GM12892 (cell line): ENCODE data around the gene LMTK3.

Experiments used
- DNase-seq: peaks from one replicate; pipeline ENCODE4 v3.0.0; 2011; ENCODE audit not compliant: insufficient read length
- FAIRE-seq: peaks from 2 replicates; lab custom pipeline; 2011; peaks lifted over from hg19 to GRCh38; lab: Jason Lieb, UNC
- POLR2A ChIP-seq: IDR thresholded peaks from 2 replicates; pipeline ENCODE4 v1.6.1; 2011; ENCODE audit warnings: low read depth, low read length, control low read depth
- POLR2AphosphoS5 ChIP-seq: IDR thresholded peaks from 2 replicates; pipeline ENCODE4 v1.6.1; 2011; ENCODE audit warnings: low read depth, low read length, control low read depth
- TAF1 ChIP-seq: IDR thresholded peaks from 2 replicates; pipeline ENCODE4 v1.6.1; 2011; ENCODE audit warnings: low read depth, mild to moderate bottlenecking, control low read depth, low read length, borderline replicate concordance

The LMTK3 gene

DNA sequence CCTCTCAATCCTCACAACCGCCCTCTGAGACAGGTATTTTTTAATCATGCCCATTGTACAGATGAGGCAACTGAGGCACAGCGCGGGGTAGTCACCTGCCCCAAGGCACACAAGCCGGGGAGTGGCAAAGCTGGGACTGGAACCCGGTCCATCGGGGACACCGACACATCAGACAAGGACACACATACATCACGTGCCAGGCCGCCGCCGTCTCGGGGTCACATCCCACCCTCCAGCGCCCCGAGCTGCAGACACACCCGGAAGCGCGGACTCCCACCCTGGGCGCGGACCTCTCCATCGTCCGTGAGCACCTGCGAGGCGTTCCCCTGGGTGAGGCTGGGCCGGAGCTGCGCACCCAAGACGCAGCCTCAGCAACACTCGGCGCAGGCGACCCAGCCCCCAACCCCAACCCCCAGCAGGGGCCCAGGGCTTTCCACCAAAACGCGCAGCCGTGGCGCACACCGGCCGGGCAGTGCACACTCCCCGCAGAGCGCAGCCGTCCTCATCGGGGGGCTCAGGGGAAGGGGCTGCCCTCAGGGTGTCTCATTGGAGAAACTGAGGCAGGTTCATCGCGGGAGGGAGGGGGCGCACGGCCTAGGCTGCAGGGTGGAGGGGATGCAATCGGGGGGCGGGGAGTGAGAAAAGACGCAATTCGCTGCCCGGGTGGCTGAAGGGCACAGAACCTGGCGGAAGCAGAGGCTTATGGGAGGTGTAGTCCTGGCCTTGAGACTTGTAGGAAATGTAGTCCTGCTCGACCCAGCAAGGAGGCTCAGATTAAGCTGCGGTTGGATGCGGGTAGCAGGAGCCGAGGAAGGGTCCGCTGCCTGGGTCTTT lies 1.9 kb upstream of the LMTK3 start:
- FAIRE-seq (peak; percentile 87), DNase-seq (peak; percentile 80)
- no peak for TF ChIP-seq POLR2A
- no peak for TF ChIP-seq POLR2AphosphoS5
- no peak for TF ChIP-seq TAF1

- DNase-seq (no peak), FAIRE-seq (no peak)
- TF ChIP-seq POLR2AphosphoS5 (no peak), POLR2A (no peak), TAF1 (no peak)
These were observed 1.1 kb upstream of the LMTK3 start for GRCh38 chr19:48512504-48513288.

DNA sequence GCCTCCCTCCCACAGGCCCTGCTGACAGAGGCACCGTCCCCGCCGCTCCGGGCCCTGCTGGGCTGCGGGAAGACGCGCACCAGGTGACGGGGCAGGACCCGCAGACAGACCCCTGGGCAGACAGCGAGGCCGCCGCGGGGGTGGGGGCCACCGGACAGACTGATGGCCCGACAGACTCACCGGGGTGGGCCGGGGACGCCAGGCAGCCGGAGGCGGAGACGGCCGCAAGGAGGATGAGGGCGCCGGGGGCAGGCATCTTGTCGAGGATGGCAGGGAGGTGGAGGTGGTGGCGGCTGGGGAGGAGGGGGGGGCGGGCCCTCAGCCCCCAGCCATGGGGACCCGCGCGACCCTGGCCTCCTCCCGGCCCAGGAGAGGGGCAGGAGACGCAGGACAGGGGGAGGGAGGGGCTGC lies 309 bp downstream of the LMTK3 start:
- no peak for TF ChIP-seq POLR2AphosphoS5
- TF ChIP-seq POLR2A: no peak
- TF ChIP-seq TAF1: no peak
- no peak for FAIRE-seq
- no peak for DNase-seq

- TF ChIP-seq TAF1 (no peak), POLR2AphosphoS5 (no peak), POLR2A (no peak)
- peak; percentile 74 for FAIRE-seq
- peak; percentile 61 for DNase-seq
These were observed 990 bp downstream of the LMTK3 start for GRCh38 chr19:48510421-48511268.

DNA sequence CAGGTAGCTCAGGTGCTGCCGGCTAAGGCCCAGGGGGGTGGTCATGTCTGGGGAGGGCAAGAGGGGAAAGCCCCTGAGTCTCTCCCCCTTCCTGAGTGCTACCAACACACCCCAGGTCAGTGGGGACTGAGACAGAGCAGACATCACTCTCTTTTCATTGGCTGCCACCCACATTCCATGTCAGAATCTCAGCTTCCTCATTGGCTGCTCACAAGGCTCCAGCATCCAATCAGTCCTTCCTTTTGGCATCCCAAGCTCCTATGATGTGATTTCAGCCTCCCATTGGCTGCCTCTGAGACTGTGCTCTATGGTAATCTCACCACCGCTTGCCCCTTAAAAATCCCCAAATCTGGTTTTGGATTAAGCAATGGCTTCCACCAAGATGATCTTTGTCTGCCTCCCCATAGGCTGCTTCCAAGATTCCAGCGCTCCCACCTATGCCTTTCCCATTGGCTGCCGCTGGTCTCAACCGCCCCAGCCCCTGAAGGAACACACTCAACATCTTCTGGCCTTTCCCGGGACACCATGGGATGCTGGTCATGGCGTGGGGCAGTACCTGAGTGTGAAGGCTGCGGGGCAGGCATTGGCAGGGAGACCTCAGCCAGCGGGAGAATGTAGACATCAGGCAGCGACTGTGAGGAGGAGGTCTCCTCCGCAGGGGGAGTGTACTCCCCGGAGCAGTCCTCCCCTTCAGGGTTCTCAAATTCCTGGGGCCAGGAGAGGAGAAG lies 2.0 kb downstream of the LMTK3 start:
- DNase-seq: no peak
- TF ChIP-seq TAF1: no peak
- no peak for FAIRE-seq

- TF ChIP-seq POLR2A: no peak
- TF ChIP-seq POLR2AphosphoS5: no peak
- TF ChIP-seq TAF1: no peak
- no peak for FAIRE-seq
- DNase-seq: no peak
These were observed 2.8 kb downstream of the LMTK3 start for GRCh38 chr19:48508729-48509411.

- FAIRE-seq (no peak), DNase-seq (no peak)
- TF ChIP-seq TAF1 (no peak), POLR2AphosphoS5 (no peak), POLR2A (no peak)
These were observed 3.7 kb downstream of the LMTK3 start for GRCh38 chr19:48507911-48508439.

GRCh38 chr19:48506138-48506733 lies 5.4 kb downstream of the LMTK3 start:
- FAIRE-seq (no peak), DNase-seq (peak; percentile 42)
- TF ChIP-seq POLR2A (no peak), TAF1 (no peak), POLR2AphosphoS5 (no peak)

DNA sequence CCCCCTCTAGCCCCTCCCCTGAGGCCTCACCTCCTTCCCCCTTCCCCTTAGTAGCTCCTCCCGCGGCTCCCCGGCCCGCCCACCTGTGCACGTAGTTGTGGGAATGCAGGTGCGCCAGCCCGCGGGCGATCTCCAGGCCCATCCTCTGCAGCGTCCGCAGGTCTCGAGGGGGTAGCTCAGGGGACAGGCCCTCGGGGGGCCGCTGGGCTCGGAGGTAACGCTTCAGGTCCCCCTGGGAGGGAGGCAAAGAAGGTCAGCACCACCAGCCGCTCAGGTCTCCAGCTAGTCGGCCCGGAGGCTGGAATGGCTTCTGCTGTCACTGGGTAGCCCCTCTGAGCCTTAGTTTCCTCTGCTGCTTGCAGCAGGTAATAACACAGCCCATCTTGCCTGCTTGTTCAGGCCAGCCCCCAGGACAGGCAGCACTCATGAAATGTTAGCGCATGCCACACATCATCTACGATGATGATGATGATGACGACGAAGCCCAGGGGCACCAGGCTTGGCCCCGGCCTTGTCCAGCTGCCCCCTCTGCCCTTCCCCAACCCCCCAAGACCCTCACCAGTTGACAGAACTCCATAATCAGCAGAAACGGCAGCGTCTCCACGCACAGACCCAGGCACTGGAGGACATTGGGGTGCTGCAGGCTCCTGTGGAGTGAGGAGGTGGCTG lies 9.2 kb downstream of the LMTK3 start:
- FAIRE-seq (no peak), DNase-seq (peak; percentile 71)
- TF ChIP-seq POLR2A (no peak), POLR2AphosphoS5 (no peak), TAF1 (no peak)
